D721Med (cell line): Measurements from ENCODE around the gene LTBP3.

Experiments
- DNase-seq: peaks from one replicate; pipeline ENCODE4 v3.0.0; 2011; ENCODE audit warnings: low spot score; ENCODE audit not compliant: insufficient read length
- FAIRE-seq: peaks from 2 replicates; lab custom pipeline; 2011; peaks lifted over from hg19 to GRCh38; lab: Jason Lieb, UNC
- TF ChIP-seq, protein P1 (sequence below): IDR thresholded peaks from 2 replicates; pipeline ENCODE4 v1.5.1; 2012; ENCODE audit warnings: mild to moderate bottlenecking, control low read depth; ENCODE audit not compliant: insufficient read depth; ENCODE audit errors: missing control alignments

The LTBP3 gene

DNA sequence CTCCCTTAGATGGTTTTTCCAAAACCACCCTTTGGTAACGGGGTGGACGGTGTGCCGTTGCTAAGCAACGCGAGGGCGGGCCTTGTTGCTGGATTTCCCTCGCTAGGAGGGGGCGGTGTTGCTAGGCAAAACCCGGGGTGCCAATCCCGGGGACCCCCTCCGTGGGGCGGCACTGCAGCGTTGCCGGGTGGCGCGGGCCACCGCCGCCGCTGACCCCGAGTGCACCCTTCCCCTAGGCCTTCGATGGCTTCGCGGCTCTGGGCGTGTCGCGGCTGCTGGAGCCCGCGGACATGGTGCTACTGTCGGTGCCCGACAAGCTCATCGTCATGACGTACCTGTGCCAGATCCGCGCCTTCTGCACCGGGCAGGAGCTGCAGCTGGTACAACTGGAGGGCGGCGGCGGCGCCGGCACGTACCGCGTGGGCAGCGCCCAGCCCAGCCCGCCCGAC, 26.6 kb upstream of the LTBP3 start:
- DNase-seq = no peak
- no peak for FAIRE-seq
- TF ChIP-seq, protein P1, sequence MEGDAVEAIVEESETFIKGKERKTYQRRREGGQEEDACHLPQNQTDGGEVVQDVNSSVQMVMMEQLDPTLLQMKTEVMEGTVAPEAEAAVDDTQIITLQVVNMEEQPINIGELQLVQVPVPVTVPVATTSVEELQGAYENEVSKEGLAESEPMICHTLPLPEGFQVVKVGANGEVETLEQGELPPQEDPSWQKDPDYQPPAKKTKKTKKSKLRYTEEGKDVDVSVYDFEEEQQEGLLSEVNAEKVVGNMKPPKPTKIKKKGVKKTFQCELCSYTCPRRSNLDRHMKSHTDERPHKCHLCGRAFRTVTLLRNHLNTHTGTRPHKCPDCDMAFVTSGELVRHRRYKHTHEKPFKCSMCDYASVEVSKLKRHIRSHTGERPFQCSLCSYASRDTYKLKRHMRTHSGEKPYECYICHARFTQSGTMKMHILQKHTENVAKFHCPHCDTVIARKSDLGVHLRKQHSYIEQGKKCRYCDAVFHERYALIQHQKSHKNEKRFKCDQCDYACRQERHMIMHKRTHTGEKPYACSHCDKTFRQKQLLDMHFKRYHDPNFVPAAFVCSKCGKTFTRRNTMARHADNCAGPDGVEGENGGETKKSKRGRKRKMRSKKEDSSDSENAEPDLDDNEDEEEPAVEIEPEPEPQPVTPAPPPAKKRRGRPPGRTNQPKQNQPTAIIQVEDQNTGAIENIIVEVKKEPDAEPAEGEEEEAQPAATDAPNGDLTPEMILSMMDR = no peak

GRCh38 chr11:65584106-65584505, 25.9 kb upstream of the LTBP3 start:
- TF ChIP-seq, protein P1 = no peak
- FAIRE-seq (no peak), DNase-seq (no peak)

DNA sequence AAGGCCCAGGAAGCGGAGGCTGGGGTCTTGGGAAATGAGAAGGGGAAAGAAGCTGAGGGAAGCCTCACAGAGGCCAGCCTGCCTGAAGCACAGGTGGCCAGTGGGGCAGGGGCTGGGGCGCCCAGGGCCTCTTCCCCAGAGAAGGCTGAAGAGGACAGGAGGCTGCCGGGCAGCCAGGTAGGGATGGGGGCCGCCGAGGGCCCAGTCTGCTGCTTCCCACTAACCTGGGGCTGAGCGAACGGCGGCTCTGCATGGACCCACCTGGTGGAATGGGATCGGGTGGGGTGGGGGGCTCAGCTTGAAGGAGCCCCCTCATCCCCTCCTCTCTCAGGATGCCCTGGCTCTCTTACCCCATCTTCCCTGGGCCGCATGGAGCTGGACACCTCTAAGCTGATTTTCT, 25.4 kb upstream of the LTBP3 start:
- TF ChIP-seq, protein P1 = no peak
- no peak for DNase-seq
- no peak for FAIRE-seq

GRCh38 chr11:65581928-65582327, 23.8 kb upstream of the LTBP3 start:
- no peak for DNase-seq
- FAIRE-seq = no peak
- TF ChIP-seq, protein P1 = no peak

DNA sequence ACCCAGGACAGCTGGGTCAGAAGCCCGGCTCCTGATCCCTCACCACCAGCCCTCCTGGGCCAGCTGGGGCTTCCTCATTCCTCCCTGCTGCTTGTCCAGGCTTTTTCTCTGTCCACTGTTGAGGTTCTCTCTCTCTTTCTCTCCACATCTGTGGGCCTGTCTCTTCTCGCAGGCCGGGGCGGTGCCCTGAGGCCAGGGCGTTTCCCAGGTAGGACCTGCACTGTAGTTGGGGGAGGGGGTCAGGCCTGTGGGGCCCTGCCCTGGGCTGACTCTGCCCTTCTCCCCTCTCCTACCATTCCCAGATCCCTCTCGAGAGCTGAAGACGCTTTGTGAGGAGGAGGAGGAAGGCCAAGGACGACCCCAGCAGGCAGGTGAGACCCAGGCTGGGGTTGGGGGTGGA, 22.6 kb upstream of the LTBP3 start:
- DNase-seq = no peak
- TF ChIP-seq, protein P1 = no peak
- FAIRE-seq = no peak

DNA sequence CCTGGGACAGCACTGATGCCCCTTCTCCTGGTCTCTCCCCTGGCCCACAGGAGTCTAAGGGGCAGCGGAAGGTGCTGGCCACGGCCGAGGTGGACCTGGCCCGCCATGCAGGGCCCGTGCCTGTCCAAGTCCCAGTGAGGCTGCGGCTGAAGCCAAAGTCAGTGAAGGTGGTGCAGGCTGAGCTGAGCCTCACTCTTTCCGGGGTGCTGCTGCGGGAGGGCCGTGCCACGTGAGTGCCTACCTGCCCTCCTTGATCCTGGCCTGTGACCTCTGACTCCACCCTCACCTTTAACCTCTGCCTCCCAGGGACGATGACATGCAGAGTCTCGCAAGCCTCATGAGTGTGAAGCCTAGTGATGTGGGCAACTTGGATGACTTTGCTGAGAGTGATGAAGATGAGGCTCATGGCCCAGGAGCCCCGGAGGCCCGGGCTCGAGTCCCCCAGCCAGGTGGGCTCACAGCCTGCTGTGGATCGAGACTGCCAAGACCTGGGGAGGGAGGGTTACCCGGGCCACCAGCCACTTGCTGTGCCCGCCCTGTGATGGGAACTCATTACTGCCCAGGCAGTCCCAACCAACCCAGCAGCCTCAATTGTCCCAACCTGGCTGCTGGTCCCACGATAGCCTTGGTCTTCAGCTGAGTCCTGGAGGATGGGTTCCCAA, 22.0 kb upstream of the LTBP3 start:
- FAIRE-seq (no peak), DNase-seq (no peak)
- TF ChIP-seq, protein P1 = no peak

DNA sequence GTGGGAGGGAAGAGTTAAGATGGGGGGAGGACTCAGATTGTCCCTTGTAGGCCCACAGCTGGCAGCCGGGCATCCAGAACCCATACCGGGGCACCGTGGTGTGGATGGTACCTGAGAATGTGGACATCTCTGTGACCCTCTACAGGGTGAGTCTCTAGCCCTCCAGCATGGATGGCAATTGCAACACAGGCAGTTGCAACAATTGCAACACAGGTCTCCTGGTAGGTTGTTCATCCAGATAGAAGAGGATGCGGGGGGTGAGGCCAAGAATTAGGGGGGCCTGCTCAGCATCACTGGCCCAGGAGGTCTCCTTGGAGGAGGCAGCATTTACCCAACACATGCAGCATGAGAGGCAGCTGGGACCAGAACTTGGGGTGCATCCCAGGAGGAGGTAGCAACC, 21.1 kb upstream of the LTBP3 start:
- TF ChIP-seq, protein P1 = no peak
- DNase-seq (no peak), FAIRE-seq (no peak)
